ENCODE data around the gene TOMM20.
A peak's percentile ranks its signal among the peaks of the same experiment; 100 is the strongest.
"Not testable (repeated sequence)": the region's sequence is repeated elsewhere in the genome, so short reads cannot be mapped to it uniquely, and the experiment has no call there.

The TOMM20 gene

GRCh38 chr1:235101558-235102258 lies 26.9 kb downstream of the TOMM20 start:
- peak; percentile 71 for DNase-seq (ENCODE audit: low read depth)

DNA sequence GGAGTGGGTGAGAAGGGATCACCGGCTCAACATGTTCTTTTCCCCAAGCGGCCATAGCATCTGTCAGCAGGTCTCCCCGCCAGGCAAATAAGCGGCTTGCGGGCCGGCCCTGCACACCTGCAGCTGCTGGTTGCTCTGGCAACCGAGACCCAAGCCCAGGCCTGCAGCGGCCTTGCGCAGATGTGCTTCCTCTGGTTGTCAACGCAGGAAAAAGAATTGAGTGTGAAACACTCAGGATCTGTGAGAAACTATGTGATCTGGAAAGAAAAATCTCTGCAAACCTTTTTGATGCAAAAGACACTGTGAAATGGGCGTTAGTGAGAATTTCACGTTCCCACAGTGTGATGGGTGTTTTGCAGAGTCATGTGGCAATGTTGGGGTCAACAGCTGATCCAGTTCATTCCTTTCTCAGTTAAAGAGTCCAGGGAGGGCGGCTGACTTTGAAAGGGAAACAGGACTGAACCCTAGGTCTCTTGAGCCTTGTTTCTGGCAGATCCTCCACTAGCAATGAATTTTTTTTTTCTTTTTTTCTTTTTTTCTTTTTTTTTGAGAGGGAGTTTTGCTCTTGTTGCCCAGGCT lies 28.4 kb downstream of the TOMM20 start:
- no peak for DNase-seq (ENCODE audit: low read depth)

DNA sequence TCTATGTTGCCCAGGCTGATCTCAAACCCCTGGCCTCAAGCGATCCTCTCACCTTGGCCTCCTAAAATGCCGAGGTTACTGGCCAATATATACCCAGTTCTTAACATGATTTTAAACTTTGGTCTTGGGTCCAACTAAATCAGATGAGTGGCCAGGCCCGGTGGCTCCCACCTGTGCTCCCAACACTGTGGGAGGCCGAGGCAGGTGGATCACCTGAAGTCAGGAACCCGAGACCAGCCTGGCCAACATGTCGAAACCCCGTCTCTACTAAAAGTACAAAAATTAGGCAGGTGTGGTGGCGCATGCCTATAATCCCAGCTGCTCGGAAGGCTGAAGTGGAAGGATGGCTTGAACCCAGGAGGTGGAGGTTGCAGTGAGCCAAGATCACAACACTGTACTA lies 29.6 kb downstream of the TOMM20 start:
- DNase-seq (ENCODE audit: low read depth): no peak

DNA sequence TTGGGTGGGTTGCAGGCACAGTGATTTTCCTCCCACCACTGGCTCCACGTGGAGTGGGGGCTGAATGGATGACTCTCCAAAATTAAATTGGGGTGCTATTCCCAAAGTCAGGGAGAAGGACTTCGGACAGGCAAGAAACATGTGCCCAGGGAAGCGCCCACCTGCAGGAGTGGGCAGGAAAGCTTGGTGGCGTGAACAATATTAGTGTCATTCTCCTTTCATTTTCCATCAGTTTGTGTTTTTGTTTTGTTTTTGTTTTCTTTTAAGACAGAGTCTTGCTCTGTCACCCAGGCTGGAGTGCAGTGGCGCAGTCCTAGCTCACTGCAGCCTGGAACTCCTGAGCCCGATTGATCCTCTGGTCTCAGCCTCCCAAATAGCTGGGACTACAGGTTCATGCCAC lies 30.1 kb downstream of the TOMM20 start:
- DNase-seq (ENCODE audit: low read depth): no peak

DNA sequence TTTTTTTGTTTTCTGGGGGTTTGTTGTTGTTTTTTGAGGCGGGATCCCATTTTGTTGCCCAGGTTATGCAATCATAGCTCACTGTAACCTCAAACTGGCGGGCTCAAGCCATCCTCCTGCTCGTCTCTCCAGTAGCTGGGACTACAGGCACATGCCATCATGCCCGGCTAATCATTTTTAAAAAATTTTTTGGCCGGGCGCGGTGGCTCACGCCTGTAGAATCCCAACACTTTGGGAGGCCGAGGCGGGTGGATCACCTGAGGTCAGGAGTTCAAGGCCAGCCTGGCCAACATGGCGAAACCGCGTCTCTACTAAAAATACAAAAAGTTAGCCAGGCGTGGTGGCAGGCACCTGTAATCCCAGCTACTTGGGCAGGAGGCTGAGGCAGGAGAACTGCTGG lies 31.1 kb downstream of the TOMM20 start:
- not testable (repeated sequence) for DNase-seq (ENCODE audit: low read depth)

DNA sequence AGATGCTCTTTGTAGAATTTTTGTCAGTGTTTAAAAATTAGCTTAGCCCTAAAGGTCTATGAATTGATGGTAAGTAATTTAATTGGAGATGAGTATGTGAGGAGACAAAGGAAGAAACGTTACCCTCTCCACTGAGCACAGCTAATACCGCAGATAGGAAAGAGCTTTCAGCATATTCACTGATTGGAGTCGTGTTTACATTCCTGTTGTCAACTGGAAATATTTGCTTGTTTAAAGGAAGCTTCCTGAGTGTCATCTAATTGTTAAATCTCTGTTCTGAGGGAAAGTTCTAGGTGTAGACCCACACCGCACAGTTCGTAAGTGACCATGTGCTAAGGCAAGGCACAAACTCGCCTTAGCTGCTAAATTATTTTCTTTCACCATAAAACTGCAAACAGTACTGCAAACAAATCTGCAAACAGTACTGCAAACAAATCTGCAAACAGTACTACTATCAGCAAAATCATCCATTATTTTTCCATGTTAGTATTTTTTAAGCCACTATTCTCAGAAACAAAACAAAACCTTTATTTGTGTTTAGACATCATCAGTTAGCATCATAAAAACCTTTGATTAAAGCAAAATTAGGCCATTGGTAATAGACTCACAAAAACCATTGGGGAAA lies 32.6 kb downstream of the TOMM20 start:
- DNase-seq (ENCODE audit: low read depth): no peak

GRCh38 chr1:235093696-235094592 lies 34.7 kb downstream of the TOMM20 start:
- peak; percentile 39 for DNase-seq (ENCODE audit: low read depth)

- peak; percentile 68 for DNase-seq (ENCODE audit: low read depth)
These were observed 35.5 kb downstream of the TOMM20 start for GRCh38 chr1:235093013-235093695.

- not testable (repeated sequence) for DNase-seq (ENCODE audit: low read depth)
These were observed 36.2 kb downstream of the TOMM20 start for GRCh38 chr1:235092415-235092814.

DNA sequence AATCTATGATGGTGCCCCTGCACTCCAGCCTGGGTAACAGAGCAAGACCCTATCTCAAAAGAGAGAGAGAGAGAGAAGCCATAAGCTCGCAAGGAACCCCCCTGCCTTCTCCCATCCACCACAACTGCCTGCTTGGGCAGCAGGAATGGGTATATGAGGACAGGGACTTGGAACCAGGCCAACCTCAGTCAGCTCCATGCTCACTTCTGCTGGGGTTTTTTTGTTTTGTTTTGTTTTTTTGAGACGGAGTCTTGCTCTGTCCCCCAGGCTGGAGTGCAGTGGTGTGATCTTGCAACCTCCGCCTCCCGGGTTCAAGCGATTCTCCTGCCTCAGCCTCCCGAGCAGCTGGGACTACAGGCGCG lies 36.6 kb downstream of the TOMM20 start:
- DNase-seq (ENCODE audit: low read depth): not testable (repeated sequence)

DNA sequence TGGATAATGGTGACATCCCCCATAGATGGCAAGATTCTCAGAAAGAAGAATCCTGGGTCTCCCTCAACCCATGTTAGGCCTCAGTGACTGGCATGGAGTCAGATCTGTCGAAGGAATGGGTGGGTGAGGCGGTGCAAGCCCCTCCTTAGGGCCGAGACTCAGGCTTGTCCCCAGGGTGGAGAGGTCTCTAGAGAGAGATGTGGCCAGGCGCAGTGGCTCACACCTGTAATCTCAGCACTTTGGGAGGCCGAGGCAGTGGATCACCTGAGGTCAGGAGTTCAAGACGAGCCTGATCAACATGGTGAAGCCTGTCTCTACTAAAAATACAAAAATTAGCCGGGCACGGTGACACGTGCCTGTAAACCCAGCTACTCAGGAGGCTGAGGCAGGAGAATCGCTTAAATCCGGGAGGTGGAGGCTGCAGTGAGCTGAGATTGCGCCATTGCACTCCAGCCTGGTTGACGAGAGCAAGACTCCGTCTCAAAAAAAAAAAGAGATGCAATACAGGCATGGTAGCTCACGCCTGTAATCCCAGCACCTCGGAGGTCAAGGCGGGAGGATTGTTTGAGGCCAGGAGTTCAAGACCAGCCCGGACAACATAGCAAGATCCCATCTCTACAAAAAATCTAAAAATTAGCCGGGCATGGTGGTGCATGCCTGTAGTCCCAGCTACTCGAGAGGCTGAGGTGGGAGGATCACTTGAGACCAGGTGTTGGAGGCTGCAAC lies 37.2 kb downstream of the TOMM20 start:
- not testable (repeated sequence) for DNase-seq (ENCODE audit: low read depth)

GRCh38 chr1:235090406-235091069 lies 38.1 kb downstream of the TOMM20 start:
- no peak for DNase-seq (ENCODE audit: low read depth)

GRCh38 chr1:235088907-235089306 lies 39.7 kb downstream of the TOMM20 start:
- no peak for DNase-seq (ENCODE audit: low read depth)

GRCh38 chr1:235088430-235088829 lies 40.2 kb downstream of the TOMM20 start:
- DNase-seq (ENCODE audit: low read depth): no peak

DNA sequence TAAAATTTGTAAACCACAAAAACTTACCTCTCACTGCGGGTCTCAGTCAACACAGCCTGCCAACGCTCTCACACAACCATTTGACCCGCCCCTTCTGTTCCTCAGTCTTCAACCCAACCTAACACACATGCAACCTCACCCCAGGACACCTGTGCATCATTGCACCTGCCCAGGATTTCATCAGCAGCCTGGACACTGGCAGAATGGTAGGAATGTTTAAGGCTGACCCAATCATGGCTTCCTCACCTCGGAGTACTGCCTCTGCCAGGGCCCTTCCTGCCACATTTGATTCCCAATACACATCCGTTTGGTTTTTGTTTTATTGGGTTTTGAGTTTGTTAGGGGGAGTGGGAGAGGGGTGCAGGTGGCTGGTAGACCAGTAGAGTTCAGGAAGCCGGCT lies 40.7 kb downstream of the TOMM20 start:
- no peak for DNase-seq (ENCODE audit: low read depth)

- DNase-seq (ENCODE audit: low read depth): not testable (repeated sequence)
These were observed 43.1 kb downstream of the TOMM20 start for GRCh38 chr1:235085411-235086117.

GRCh38 chr1:235080788-235081187 lies 47.8 kb downstream of the TOMM20 start:
- not testable (repeated sequence) for DNase-seq (ENCODE audit: low read depth)

- not testable (repeated sequence) for DNase-seq (ENCODE audit: low read depth)
These were observed 48.4 kb downstream of the TOMM20 start for GRCh38 chr1:235080297-235080657.

- DNase-seq (ENCODE audit: low read depth): no peak
These were observed 49.0 kb downstream of the TOMM20 start for GRCh38 chr1:235079443-235080296.
